H9 (cell line): ENCODE results near the gene NAA35. TPM values are rescaled to one million over a fixed set of nuclear protein-coding genes. Genes with fewer than 3 reads are reported as not detected.

ENCODE experiments used
- DNase-seq: peaks from one replicate; pipeline ENCODE4 v3.0.0-alpha.2; 2017
- H2AFZ ChIP-seq: one replicate; pipeline ENCODE4 v1.6.1; 2013; ENCODE audit warnings: mild to moderate bottlenecking, low read length, control low read depth, moderate library complexity
- H2AK5ac ChIP-seq: 2 replicates; pipeline ENCODE4 v1.6.1; 2013; ENCODE audit warnings: low read length, control low read depth, mixed read lengths; ENCODE audit not compliant: insufficient read length
- H2BK120ac ChIP-seq: one replicate; pipeline ENCODE4 v1.6.1; 2013; ENCODE audit warnings: low read depth, mild to moderate bottlenecking, low read length, control low read depth, inconsistent platforms; ENCODE audit not compliant: poor library complexity, severe bottlenecking
- H2BK12ac ChIP-seq: 2 replicates; pipeline ENCODE4 v1.6.1; 2013; ENCODE audit warnings: low read length, control low read depth, mixed read lengths, low read depth; ENCODE audit not compliant: insufficient read length
- H2BK15ac ChIP-seq: 2 replicates; pipeline ENCODE4 v1.6.1; 2013; ENCODE audit warnings: low read depth, low read length, control low read depth
- H2BK20ac ChIP-seq: one replicate; pipeline ENCODE4 v1.6.1; 2013; ENCODE audit warnings: low read depth, mild to moderate bottlenecking, low read length, control low read depth, inconsistent platforms; ENCODE audit not compliant: poor library complexity, severe bottlenecking
- H2BK5ac ChIP-seq: 2 replicates; pipeline ENCODE4 v1.6.1; 2013; ENCODE audit warnings: low read length, control low read depth, mixed read lengths; ENCODE audit not compliant: insufficient read length
- H3K14ac ChIP-seq: 2 replicates; pipeline ENCODE4 v1.6.1; 2013; ENCODE audit warnings: low read length, control low read depth; ENCODE audit not compliant: insufficient read depth
- H3K18ac ChIP-seq: 2 replicates; pipeline ENCODE4 v1.6.1; 2013; ENCODE audit warnings: low read depth, mild to moderate bottlenecking, mixed read lengths, low read length, control low read depth; ENCODE audit not compliant: insufficient read length
- H3K23ac ChIP-seq: 2 replicates; pipeline ENCODE4 v1.6.1; 2013; ENCODE audit warnings: low read length, control low read depth, mixed read lengths, low read depth; ENCODE audit not compliant: insufficient read length
- H3K23me2 ChIP-seq: 2 replicates; pipeline ENCODE4 v1.6.1; 2013; ENCODE audit warnings: low read depth, mild to moderate bottlenecking, mixed read lengths, low read length, control low read depth; ENCODE audit not compliant: insufficient read length, poor library complexity, severe bottlenecking
- H3K27ac ChIP-seq: 2 replicates; pipeline ENCODE4 v1.5.1; 2013; ENCODE audit warnings: low read length, control low read depth, mixed read lengths, low read depth; ENCODE audit not compliant: insufficient read length
- H3K27me3 ChIP-seq: 2 replicates; pipeline ENCODE4 v1.6.1; 2013; ENCODE audit warnings: low read length, control low read depth, inconsistent platforms; ENCODE audit not compliant: insufficient read depth
- H3K4ac ChIP-seq: 2 replicates; pipeline ENCODE4 v1.6.1; 2013; ENCODE audit warnings: low read depth, mild to moderate bottlenecking, control low read depth, inconsistent platforms, low read length, moderate library complexity
- H3K4me1 ChIP-seq: 2 replicates; pipeline ENCODE4 v1.6.1; 2013; ENCODE audit warnings: low read length, control low read depth, inconsistent platforms; ENCODE audit not compliant: insufficient read depth
- H3K4me2 ChIP-seq: 2 replicates; pipeline ENCODE4 v1.6.1; 2013; ENCODE audit warnings: low read length, control low read depth, mixed read lengths; ENCODE audit not compliant: insufficient read length, insufficient read depth
- H3K56ac ChIP-seq: 2 replicates; pipeline ENCODE4 v1.6.1; 2013; ENCODE audit warnings: low read depth, mild to moderate bottlenecking, mixed read lengths, low read length, control low read depth; ENCODE audit not compliant: insufficient read length
- H3K79me1 ChIP-seq: 2 replicates; pipeline ENCODE4 v1.6.1; 2013; ENCODE audit warnings: low read depth, mild to moderate bottlenecking, moderate library complexity, low read length, control low read depth, inconsistent platforms; ENCODE audit not compliant: insufficient read depth, poor library complexity, severe bottlenecking
- H3K79me2 ChIP-seq: 2 replicates; pipeline ENCODE4 v1.6.1; 2013; ENCODE audit warnings: low read length, control low read depth, inconsistent platforms; ENCODE audit not compliant: insufficient read depth
- H3K9ac ChIP-seq: 2 replicates; pipeline ENCODE4 v1.6.1; 2013; ENCODE audit warnings: low read length, control low read depth, mixed read lengths; ENCODE audit not compliant: insufficient read length; ENCODE audit errors: extremely low read depth
- H3K9me3 ChIP-seq: one replicate; pipeline ENCODE4 v1.6.1; 2013; ENCODE audit warnings: low read depth, low read length, inconsistent platforms; ENCODE audit not compliant: control insufficient read depth
- H3T11ph ChIP-seq: one replicate; pipeline ENCODE4 v1.6.1; 2013; ENCODE audit warnings: mild to moderate bottlenecking, low read length, control low read depth, inconsistent platforms
- H4K20me1 ChIP-seq: one replicate; pipeline ENCODE4 v1.6.1; 2013; ENCODE audit not compliant: control insufficient read depth, insufficient read length, insufficient read depth
- H4K5ac ChIP-seq: 2 replicates; pipeline ENCODE4 v1.6.1; 2013; ENCODE audit warnings: low read depth, mild to moderate bottlenecking, mixed read lengths, low read length, control low read depth; ENCODE audit not compliant: insufficient read length
- H4K8ac ChIP-seq: replicated peaks from 2 replicates; pipeline ENCODE4 v1.6.1; 2013; ENCODE audit warnings: low read length, control low read depth, mixed read lengths, low read depth; ENCODE audit not compliant: insufficient read length
- H4K91ac ChIP-seq: 2 replicates; pipeline ENCODE4 v1.6.1; 2013; ENCODE audit warnings: low read depth, mild to moderate bottlenecking, moderate library complexity, mixed read lengths, low read length, control low read depth; ENCODE audit not compliant: insufficient read length
- H3K27ac Mint-ChIP-seq, 3 experiments: 2 replicates in 2 of 3; 3 replicates in 1 of 3; pipeline ENCODE4 v1.8.0; 2020 to 2021; ENCODE audit warnings: mixed read lengths in 3 of 3, mild to moderate bottlenecking in 1 of 3, moderate library complexity in 1 of 3
- H3K27me3 Mint-ChIP-seq: 2 replicates; pipeline ENCODE4 v1.8.0; 2021; ENCODE audit warnings: low read depth, mild to moderate bottlenecking, moderate library complexity, mixed read lengths
- H3K36me3 Mint-ChIP-seq, 3 experiments: 2 replicates in 2 of 3; 3 replicates in 1 of 3; pipeline ENCODE4 v1.8.0; 2020 to 2021; ENCODE audit warnings: low read depth in 3 of 3, mixed read lengths in 3 of 3; ENCODE audit not compliant: insufficient read depth in 1 of 3
- H3K4me1 Mint-ChIP-seq, 2 experiments: 2 replicates each; pipeline ENCODE4 v1.8.0; 2020; ENCODE audit warnings: mixed read lengths in 2 of 2
- H3K4me3 Mint-ChIP-seq, 2 experiments: 2 replicates in 1 of 2; 3 replicates in 1 of 2; pipeline ENCODE4 v1.8.0; 2020 to 2021; ENCODE audit warnings: mild to moderate bottlenecking in 2 of 2, mixed read lengths in 2 of 2, moderate library complexity in 1 of 2
- H3K9me3 Mint-ChIP-seq, 2 experiments: 2 replicates in 1 of 2; 3 replicates in 1 of 2; pipeline ENCODE4 v1.8.0; 2020; ENCODE audit warnings: mild to moderate bottlenecking in 2 of 2, mixed read lengths in 2 of 2, moderate library complexity in 1 of 2
- WGBS: extraction: QIAGEN DNeasy Blood & Tissue Kit; methylation state at CpG from one replicate; pipeline ENCODE4 v1.1.7; 2013; ENCODE audit warnings: missing lambda C conversion rate, low lambda C conversion rate, mixed read lengths; ENCODE audit not compliant: insufficient read length; ENCODE audit errors: extremely low coverage; 5-methylcytosine and 5-hydroxymethylcytosine counted together
- total RNA-seq: library from RNA; stranded (reverse); gene quantifications from 2 replicates; pipeline ENCODE4 v1.2.1, GENCODE V29; 2021
- TF ChIP-seq, protein P1 (sequence below): fragments of 200-600 bp; sonication (generic); conservative IDR thresholded peaks from 3 replicates; pipeline ENCODE4 v1.8.0; 2021; ENCODE audit warnings: antibody characterized with exemption, mild to moderate bottlenecking

The NAA35 gene
- total RNA-seq, 1 experiment from 2014 or later, result 38.6 TPM

DNA sequence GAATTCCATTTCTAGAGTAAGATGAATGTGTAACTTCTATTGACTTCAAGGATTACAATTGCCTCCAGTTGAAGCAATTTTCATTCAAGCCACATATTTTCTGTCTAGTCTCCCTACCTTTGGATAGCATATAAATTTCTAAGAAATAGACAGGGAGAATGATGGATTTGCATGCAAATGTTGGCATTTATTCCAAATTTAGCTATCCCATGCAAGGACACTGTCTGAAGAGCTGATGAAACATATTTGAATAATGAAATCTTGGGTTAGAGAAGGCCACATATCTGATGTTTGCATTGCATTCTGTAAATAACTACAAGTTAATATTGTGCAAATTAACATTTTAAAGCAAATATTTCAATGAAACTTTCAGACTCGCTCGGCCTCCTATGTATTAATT lies 36.0 kb upstream of the NAA35 start:
- Mint-ChIP-seq H3K4me3 (no peak overlapping the region), H3K27ac (no peak overlapping the region), H3K36me3 (no peaks in the 10 kb centered on the region), H3K9me3 (no peaks in the 10 kb centered on the region), H3K4me1 (no peaks in the 10 kb centered on the region), H3K27me3 (no peaks in the 10 kb centered on the region)
- Histone ChIP-seq H3K18ac (no peak overlapping the region), H3K23ac (no peak overlapping the region), H3K27me3 (no peaks in the 10 kb centered on the region), H2BK12ac (no peak overlapping the region), H4K5ac (no peak overlapping the region), H3K9me3 (no peaks in the 10 kb centered on the region), H3K56ac (no peak overlapping the region), H2BK15ac (no peak overlapping the region), H3K9ac (no peak overlapping the region), H3T11ph (no peak overlapping the region), H3K79me2 (no peaks in the 10 kb centered on the region), H2BK20ac (no peak overlapping the region), H3K4me1 (no peaks in the 10 kb centered on the region), H3K4me2 (no peak overlapping the region), H3K23me2 (no peaks in the 10 kb centered on the region), H4K8ac (no peak overlapping the region), H4K20me1 (no peaks in the 10 kb centered on the region), H2AK5ac (no peak overlapping the region), H3K14ac (no peak overlapping the region), H3K4ac (no peak overlapping the region), H3K79me1 (no peaks in the 10 kb centered on the region), H3K27ac (no peak overlapping the region), H2BK5ac (no peak overlapping the region), H2BK120ac (no peak overlapping the region), H4K91ac (no peak overlapping the region), H2AFZ (no peak overlapping the region)
- whole genome bisulfite sequencing, result no CpG with 5 or more reads among the region's 2 CpGs
- TF ChIP-seq, protein P1, sequence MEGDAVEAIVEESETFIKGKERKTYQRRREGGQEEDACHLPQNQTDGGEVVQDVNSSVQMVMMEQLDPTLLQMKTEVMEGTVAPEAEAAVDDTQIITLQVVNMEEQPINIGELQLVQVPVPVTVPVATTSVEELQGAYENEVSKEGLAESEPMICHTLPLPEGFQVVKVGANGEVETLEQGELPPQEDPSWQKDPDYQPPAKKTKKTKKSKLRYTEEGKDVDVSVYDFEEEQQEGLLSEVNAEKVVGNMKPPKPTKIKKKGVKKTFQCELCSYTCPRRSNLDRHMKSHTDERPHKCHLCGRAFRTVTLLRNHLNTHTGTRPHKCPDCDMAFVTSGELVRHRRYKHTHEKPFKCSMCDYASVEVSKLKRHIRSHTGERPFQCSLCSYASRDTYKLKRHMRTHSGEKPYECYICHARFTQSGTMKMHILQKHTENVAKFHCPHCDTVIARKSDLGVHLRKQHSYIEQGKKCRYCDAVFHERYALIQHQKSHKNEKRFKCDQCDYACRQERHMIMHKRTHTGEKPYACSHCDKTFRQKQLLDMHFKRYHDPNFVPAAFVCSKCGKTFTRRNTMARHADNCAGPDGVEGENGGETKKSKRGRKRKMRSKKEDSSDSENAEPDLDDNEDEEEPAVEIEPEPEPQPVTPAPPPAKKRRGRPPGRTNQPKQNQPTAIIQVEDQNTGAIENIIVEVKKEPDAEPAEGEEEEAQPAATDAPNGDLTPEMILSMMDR, result no peak
- no peak for DNase-seq
